Neural crest cell (in vitro differentiated cells): ENCODE results near the gene TNS3. TPM values are rescaled to one million over a fixed set of nuclear protein-coding genes. Genes with fewer than 3 reads are reported as not detected.

Experiments
- DNase-seq: peaks from one replicate; pipeline ENCODE4 v3.0.0; 2021; ENCODE audit warnings: low read depth, mixed read lengths, low spot score
- H3K27ac Mint-ChIP-seq: one replicate; pipeline ENCODE4 v1.8.0; 2021; ENCODE audit warnings: mild to moderate bottlenecking, mixed read lengths; ENCODE audit not compliant: unreplicated experiment
- H3K27me3 Mint-ChIP-seq: 2 replicates; pipeline ENCODE4 v1.8.0; 2021; ENCODE audit warnings: low read depth, mild to moderate bottlenecking, mixed read lengths
- H3K36me3 Mint-ChIP-seq: 2 replicates; pipeline ENCODE4 v1.8.0; 2021; ENCODE audit warnings: low read depth, mild to moderate bottlenecking, mixed read lengths
- H3K4me1 Mint-ChIP-seq: 2 replicates; pipeline ENCODE4 v1.8.0; 2021; ENCODE audit warnings: mixed read lengths
- H3K4me3 Mint-ChIP-seq: one replicate; pipeline ENCODE4 v1.8.0; 2021; ENCODE audit warnings: mild to moderate bottlenecking, mixed read lengths
- H3K9me3 Mint-ChIP-seq: 2 replicates; pipeline ENCODE4 v1.8.0; 2021; ENCODE audit warnings: mixed read lengths
- total RNA-seq: library from RNA; stranded (reverse); gene quantifications from 2 replicates; pipeline ENCODE4 v1.2.1, GENCODE V29; 2021
- TF ChIP-seq, protein P1 (sequence below): fragments of 200-600 bp; sonication (generic); conservative IDR thresholded peaks from 2 replicates; pipeline ENCODE4 v1.5.0; 2021; ENCODE audit warnings: antibody characterized with exemption, mild to moderate bottlenecking

The TNS3 gene
- total RNA-seq, 1 donor from 2014 or later: 26.4 TPM

GRCh38 chr7:47415318-47416212 is 166.3 kb downstream of the TNS3 start:
- H3K36me3 Mint-ChIP-seq: peaks cover 19% of the 10 kb centered on the region
- H3K27ac Mint-ChIP-seq: peak overlapping the region; percentile 68
- DNase-seq: no peak
- no peak overlapping the region for H3K4me3 Mint-ChIP-seq
- no peaks in the 10 kb centered on the region for H3K4me1 Mint-ChIP-seq
- TF ChIP-seq, protein P1, sequence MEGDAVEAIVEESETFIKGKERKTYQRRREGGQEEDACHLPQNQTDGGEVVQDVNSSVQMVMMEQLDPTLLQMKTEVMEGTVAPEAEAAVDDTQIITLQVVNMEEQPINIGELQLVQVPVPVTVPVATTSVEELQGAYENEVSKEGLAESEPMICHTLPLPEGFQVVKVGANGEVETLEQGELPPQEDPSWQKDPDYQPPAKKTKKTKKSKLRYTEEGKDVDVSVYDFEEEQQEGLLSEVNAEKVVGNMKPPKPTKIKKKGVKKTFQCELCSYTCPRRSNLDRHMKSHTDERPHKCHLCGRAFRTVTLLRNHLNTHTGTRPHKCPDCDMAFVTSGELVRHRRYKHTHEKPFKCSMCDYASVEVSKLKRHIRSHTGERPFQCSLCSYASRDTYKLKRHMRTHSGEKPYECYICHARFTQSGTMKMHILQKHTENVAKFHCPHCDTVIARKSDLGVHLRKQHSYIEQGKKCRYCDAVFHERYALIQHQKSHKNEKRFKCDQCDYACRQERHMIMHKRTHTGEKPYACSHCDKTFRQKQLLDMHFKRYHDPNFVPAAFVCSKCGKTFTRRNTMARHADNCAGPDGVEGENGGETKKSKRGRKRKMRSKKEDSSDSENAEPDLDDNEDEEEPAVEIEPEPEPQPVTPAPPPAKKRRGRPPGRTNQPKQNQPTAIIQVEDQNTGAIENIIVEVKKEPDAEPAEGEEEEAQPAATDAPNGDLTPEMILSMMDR: no peak
- H3K27me3 Mint-ChIP-seq: no peaks in the 10 kb centered on the region
- peaks cover 2% of the 10 kb centered on the region for H3K9me3 Mint-ChIP-seq

- TF ChIP-seq, protein P1: no peak
- Mint-ChIP-seq H3K27ac (peak overlapping the region; percentile 43), H3K4me3 (no peak overlapping the region), H3K9me3 (peaks cover 2% of the 10 kb centered on the region), H3K4me1 (no peaks in the 10 kb centered on the region), H3K36me3 (peaks cover 11% of the 10 kb centered on the region), H3K27me3 (no peaks in the 10 kb centered on the region)
- DNase-seq: no peak
These were observed 167.3 kb downstream of the TNS3 start for GRCh38 chr7:47414342-47415317.

GRCh38 chr7:47413526-47414341 is 168.2 kb downstream of the TNS3 start:
- Mint-ChIP-seq H3K36me3 (peaks cover 3% of the 10 kb centered on the region), H3K9me3 (no peaks in the 10 kb centered on the region)
- TF ChIP-seq, protein P1: no peak

DNA sequence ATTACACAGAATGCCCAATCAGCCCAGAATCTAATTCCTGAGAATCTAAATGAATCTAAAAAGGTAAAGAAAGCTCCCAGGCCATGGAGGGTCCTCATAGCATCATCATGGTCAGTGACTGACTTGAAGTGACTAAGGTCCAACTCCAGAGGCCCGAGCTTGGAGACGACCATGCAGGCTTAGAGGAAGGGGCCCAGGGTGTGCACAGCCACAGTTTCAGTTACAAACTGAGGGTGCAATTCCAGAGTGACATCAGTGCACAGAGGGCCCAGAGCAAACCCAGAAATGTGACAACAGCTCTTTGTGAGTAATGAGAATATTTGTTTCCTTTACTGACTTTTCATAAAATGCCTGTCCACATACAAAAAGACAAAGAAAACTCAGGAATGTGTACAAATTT is 170.0 kb downstream of the TNS3 start:
- TF ChIP-seq, protein P1: no peak
- Mint-ChIP-seq H3K27me3 (no peaks in the 10 kb centered on the region), H3K4me3 (no peak overlapping the region), H3K36me3 (peaks cover 3% of the 10 kb centered on the region), H3K4me1 (peaks cover 10% of the 10 kb centered on the region), H3K27ac (no peak overlapping the region), H3K9me3 (no peaks in the 10 kb centered on the region)
- DNase-seq: no peak

More at GRCh38 chr7:47413526-47414341, 168.2 kb downstream of the TNS3 start:
- H3K27me3 Mint-ChIP-seq: no peaks in the 10 kb centered on the region
- no peak for DNase-seq
- no peak overlapping the region for H3K4me3 Mint-ChIP-seq
- no peak overlapping the region for H3K27ac Mint-ChIP-seq
- peaks cover 3% of the 10 kb centered on the region for H3K4me1 Mint-ChIP-seq
